ENCODE data around the gene PCIF1. TPM values are rescaled to one million over a fixed set of nuclear protein-coding genes. Genes with fewer than 3 reads are reported as not detected.

The PCIF1 gene
- 48.3 and 55.7 TPM in 2 replicates for total RNA-seq

DNA sequence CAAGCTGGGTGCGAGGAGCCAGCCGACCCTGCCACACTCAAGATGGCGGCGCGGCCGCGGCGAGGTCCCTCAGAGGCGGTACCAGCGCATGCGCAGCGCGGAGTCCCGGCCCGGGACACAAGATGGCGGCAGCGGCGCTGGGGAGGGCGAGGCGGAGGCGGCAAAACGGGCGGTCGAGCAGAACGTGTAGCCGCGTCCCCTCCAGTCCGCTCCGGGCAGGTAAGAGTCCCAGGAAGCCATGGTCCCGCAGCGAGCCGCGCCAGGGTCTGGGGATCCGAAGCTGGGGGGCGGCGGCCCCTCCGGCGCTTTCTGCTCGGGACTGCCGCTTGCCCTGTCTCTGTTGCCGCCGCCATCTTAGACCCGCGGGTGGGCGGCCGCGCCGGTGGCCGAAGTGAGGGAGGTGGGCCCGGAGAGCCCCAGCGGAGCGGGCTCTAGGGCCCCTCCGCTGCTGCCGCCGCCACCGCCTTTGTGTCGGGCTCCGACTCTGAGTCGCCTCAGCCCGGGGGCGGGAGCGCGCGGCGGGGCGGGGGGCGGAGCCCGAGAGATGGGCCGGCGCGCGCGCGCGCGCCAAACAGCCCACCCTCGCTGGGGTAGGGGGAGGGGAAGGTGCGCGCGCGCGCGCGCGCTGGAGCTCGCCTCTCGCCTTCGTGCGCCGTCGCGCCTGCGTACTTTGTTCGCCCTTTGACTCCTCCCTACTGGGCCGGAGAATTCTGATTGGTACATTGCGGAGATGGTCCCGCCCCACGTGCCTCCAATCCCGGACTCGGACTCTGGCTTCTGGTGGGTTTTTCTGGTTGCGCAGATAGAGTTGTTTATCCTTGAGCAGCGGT, at the start of gene PCIF1:
PCIF1 (plus strand) TSS at position 98 of the 830 bp plus-strand sequence. CDS start 4,317 bp downstream, outside the sequence.
- CTCF ChIA-PET, result interaction anchor here (0.6 to 3.0 kb wide), 3 partner anchors 36 to 65 kb away, joined by 3 to 15 read pairs (median 7); partner anchors contain the start of genes CTSA and NEURL2
- no peaks in the 10 kb centered on the region for H3K9me3 Mint-ChIP-seq
- ATAC-seq (ENCODE audit: low read depth) (peak; percentile 80), DNase-seq (peak; percentile 97)
- H3K4me1 Mint-ChIP-seq, result peaks cover 29% of the 10 kb centered on the region
- no peaks in the 10 kb centered on the region for H3K27me3 Mint-ChIP-seq
- intact Hi-C loops (cut with micrococcal nuclease), result loop anchor here (1.0 kb wide), 8 partner anchors 24 to 142 kb away; partner anchors contain the start of genes ACOT8, CTSA, NEURL2 and UBE2C
- H3K27ac Mint-ChIP-seq, result peak within 1 kb of the TSS; percentile 98
- POLR2A ChIA-PET, result interaction anchor here (0.6 to 6.4 kb wide), 36 partner anchors 8 to 967 kb away, joined by 3 to 110 read pairs (median 4); partner anchors contain the start of genes ACOT8, CTSA, DNTTIP1 and ELMO2
- peak within 1 kb of the TSS; percentile 97 for H3K4me3 Mint-ChIP-seq
- H3K36me3 Mint-ChIP-seq (ENCODE audit: low read depth), result peaks cover 42% of the 10 kb centered on the region
- TF ChIP-seq, protein P1, sequence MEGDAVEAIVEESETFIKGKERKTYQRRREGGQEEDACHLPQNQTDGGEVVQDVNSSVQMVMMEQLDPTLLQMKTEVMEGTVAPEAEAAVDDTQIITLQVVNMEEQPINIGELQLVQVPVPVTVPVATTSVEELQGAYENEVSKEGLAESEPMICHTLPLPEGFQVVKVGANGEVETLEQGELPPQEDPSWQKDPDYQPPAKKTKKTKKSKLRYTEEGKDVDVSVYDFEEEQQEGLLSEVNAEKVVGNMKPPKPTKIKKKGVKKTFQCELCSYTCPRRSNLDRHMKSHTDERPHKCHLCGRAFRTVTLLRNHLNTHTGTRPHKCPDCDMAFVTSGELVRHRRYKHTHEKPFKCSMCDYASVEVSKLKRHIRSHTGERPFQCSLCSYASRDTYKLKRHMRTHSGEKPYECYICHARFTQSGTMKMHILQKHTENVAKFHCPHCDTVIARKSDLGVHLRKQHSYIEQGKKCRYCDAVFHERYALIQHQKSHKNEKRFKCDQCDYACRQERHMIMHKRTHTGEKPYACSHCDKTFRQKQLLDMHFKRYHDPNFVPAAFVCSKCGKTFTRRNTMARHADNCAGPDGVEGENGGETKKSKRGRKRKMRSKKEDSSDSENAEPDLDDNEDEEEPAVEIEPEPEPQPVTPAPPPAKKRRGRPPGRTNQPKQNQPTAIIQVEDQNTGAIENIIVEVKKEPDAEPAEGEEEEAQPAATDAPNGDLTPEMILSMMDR (IDR thresholded peaks at IDR 0.05), result no peak

DNA sequence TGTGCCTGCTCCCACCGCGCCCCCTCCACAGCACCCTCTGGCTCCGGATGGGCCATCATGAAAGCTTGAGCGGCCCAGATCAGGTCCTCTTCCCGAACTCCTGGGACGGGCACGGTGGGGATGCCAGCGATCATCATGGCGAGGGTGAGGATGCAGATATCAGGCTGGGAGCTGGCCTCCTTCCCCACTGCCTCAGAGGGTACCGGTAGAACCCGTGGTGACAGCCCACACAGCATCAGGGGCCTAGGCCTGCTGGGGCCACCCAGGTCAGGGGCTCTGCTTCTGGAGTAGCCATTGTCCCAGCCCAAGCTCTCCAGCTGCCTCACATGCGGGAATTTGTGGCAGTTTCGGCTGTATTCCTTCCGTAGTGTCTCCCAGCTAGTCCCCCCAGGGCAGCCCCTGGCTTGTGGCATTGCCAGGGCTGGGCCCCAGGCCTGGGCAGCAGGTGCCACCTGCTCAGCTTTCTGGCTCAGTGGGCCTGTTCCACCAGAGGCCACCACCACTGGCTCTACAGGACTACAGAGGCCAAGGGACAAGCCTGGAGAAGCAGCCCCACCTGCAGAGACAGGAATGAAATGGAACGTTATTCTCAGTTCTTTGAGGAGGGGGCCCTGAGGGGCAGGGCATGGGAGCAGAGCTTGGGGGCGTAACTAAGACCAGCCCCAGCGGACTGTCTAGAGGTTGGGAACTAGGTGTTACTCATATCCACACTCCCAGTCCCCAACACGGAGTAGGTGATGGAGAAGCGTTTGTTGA, 47.7 kb upstream of the PCIF1 start:
- no peak for DNase-seq
- H3K4me1 Mint-ChIP-seq, result peaks cover 38% of the 10 kb centered on the region
- TF ChIP-seq, protein P1 (IDR thresholded peaks at IDR 0.05), result no peak
- H3K27ac Mint-ChIP-seq, result no peak overlapping the region
- POLR2A ChIA-PET, result interaction anchor here (0.6 kb wide), 1 partner anchor 105 kb away, joined by 3 read pairs; no protein-coding TSS in a partner anchor
- CTCF ChIA-PET, result no interaction called here
- no peak overlapping the region for H3K4me3 Mint-ChIP-seq
- no peaks in the 10 kb centered on the region for H3K9me3 Mint-ChIP-seq
- ATAC-seq (ENCODE audit: low read depth), result no peak
- intact Hi-C loops (cut with micrococcal nuclease), result no loop called here
- no peaks in the 10 kb centered on the region for H3K27me3 Mint-ChIP-seq
- H3K36me3 Mint-ChIP-seq (ENCODE audit: low read depth), result peaks cover 32% of the 10 kb centered on the region

DNA sequence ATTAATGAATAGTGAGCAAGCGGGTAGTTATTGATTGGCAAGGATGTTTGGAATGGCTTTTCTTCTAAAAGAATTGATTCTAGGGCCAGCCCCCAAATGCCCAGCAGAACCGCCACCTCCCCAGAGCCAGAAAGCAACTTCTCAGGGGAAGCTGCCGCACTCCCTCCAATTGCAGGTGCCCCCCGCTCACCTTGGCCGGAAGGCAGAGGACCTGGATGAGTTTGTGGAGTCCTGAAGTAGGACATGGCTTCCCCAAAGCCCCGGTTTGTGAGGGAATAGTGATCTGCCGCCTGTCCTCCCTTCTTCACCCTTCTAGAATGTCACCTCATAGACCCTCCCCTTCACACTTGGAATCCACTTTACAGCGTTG, 47.2 kb upstream of the PCIF1 start, which contains the start of gene SPATA25:
SPATA25 (minus strand) TSS at position 277 of the 370 bp plus-strand sequence; CDS start at position 245, 32 bp downstream.
- no peaks in the 10 kb centered on the region for H3K27me3 Mint-ChIP-seq
- ChIA-PET CTCF (no interaction called here), POLR2A (no interaction called here)
- no peaks in the 10 kb centered on the region for H3K9me3 Mint-ChIP-seq
- TF ChIP-seq, protein P1 (IDR thresholded peaks at IDR 0.05), result no peak
- ATAC-seq (ENCODE audit: low read depth), result no peak
- H3K4me3 Mint-ChIP-seq, result no peak within 1 kb of the TSS
- peaks cover 32% of the 10 kb centered on the region for H3K36me3 Mint-ChIP-seq (ENCODE audit: low read depth)
- H3K4me1 Mint-ChIP-seq, result peaks cover 38% of the 10 kb centered on the region
- intact Hi-C loops (cut with micrococcal nuclease), result no loop called here
- no peak for DNase-seq
- no peak within 1 kb of the TSS for H3K27ac Mint-ChIP-seq

DNA sequence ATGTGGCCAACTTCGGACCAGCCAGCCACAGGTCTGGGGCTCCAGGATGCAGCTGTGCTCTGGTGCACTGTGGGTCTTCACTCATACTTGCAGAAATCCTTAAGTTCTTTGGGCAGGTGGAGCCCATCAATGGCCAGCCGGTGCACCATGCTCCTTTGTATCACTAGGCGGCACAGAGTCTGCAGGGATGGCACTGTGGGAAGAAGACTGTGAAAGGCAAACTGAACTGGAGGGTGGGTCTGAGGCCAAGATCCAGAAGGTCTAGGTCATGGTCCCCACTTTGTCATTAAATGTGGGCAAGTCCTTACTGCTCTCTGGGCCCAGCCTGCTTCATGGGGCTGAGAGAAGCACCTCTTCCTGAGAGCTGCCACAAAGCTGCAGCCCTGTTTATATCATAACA, 45.8 kb upstream of the PCIF1 start:
- peaks cover 22% of the 10 kb centered on the region for H3K36me3 Mint-ChIP-seq (ENCODE audit: low read depth)
- ATAC-seq (ENCODE audit: low read depth) (no peak), DNase-seq (no peak)
- TF ChIP-seq, protein P1 (IDR thresholded peaks at IDR 0.05), result no peak
- CTCF ChIA-PET, result no interaction called here
- no peak overlapping the region for H3K27ac Mint-ChIP-seq
- no peak overlapping the region for H3K4me3 Mint-ChIP-seq
- no peaks in the 10 kb centered on the region for H3K9me3 Mint-ChIP-seq
- H3K4me1 Mint-ChIP-seq, result peaks cover 36% of the 10 kb centered on the region
- intact Hi-C loops (cut with micrococcal nuclease), result no loop called here
- no peaks in the 10 kb centered on the region for H3K27me3 Mint-ChIP-seq
- POLR2A ChIA-PET, result interaction anchor here (5.6 kb wide), 1 partner anchor 47 kb away, joined by 84 read pairs; the partner anchor contains the start of gene PCIF1
